Stimulated activated CD4-positive, alpha-beta T cell treated with anti-CD3 and anti-CD28 coated beads, Interleukin-4, amount 100 ng/mL, for 24 hours (primary cell): ENCODE data around the gene RTN1.
A peak's percentile ranks its signal among the peaks of the same experiment; 100 is the strongest.
"Not testable (repeated sequence)": the region's sequence is repeated elsewhere in the genome, so short reads cannot be mapped to it uniquely, and the experiment has no call there.

Source experiments
- DNase-seq: peaks from one replicate; pipeline ENCODE4 v3.0.0-alpha.2; 2020

Gene RTN1

DNA sequence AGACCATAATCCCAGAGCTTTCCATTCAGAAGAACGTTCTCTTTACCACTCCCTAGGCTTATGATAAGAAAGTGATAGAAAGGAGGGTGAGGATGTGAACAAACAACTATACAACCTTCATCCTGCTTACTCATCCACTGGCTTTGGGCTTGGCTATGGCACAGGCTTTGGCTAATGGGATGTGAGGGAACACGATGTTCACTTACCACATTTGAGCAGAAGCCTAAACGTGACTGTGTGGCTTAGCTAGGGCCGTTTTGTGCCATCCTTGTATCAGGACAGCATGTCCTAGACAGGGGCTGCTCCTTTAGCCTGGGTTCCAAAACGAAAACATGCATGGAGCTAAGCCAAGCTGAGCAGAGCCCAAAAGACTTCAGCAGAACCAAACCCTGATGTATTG lies 175.4 kb downstream of the RTN1 start:
- no peak for DNase-seq

DNA sequence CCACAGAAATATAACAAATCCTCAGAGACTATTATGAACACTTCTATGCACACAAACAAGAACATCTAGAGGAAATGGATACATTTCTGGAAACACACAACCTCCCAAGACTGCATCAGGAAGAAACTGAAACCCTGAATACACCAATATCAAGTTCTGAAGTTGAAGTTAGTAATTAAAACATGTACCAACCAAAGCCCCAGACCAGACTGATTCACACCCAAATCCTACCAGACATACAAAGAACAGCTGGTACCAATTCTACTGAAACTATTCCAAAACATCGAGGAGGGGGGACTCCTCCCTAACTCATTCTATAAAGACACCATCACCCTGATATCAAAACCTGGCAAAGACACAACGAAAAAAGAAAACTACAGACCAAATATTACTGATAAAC lies 179.3 kb downstream of the RTN1 start:
- no peak for DNase-seq

DNA sequence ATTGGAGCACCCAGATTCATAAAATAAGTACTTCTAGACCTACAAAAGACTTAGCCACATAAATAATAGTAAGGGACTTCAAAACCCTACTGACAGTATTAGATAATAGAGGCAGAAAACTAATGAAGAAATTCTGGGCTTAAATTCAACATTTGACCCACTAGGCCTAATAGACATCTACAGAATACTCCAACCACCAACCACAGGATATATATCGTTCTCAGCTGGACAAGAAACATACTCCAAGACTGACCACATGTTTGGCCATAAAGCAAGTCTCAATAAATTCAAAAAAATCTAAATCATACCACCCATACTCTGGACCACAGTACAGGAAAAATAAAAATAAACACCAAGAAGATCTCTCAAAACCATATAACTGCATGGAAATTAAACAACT lies 180.2 kb downstream of the RTN1 start:
- no peak for DNase-seq

DNA sequence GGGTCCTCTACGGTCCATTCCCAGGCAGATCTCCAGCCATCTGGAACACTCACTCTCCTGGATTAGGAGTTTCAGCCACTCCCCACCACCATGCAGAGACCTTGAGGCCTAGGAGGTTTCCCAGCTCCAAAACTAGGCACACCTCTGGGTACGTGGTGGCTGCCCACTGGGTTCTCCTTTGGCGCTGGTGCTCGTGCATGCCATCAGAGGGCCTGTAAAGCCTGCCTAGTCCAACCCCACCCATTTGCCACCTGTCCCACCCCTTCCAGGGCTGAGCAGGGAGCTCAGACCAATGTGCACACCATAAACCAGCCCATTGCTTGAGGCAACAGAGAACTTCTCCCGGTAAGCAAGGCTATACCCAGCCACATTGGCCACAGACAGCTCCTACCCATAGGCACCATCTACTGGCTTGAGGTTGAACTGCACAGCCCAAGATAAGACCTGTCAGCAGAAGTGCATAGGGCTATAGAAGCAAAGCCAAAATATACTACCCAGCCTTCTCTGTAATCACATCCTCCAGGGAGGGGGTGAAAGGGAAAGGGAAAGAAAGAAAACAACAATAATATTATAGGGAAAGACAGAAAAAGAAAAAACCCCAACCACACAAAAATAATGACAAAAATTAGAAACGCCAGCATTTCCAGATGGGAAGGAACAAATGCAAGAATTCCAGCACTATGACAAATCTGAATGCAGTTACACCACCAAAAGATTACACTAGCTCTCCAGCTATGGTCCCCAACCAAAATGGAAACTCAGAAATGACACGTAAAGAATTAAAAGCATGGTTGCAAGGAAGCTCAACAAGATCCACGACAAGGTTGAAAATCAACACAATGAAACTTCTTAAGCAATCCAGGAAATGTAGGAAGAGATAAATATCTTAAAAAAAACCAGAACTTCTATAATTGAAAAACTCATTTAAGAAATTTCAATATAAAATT lies 182.1 kb downstream of the RTN1 start:
- DNase-seq, result peak; percentile 5

DNA sequence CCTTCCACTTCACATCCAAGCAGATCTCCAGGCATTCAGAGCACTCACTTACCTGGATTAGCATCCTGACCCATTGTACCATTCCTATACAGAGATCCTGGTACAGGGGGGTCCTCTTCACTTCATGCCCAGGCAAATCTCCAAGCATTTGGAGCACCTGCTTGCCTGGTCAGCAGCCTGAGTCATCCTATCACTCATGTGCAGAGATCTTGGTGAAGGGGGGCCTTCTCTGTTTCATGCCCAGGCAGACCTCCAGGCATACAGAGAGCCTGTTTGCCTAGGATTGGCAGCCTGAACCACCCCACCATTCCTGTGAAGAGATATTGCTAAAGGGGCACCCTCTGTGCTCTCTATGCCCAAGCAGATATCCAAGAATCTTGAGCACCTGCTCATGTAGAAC lies 182.9 kb downstream of the RTN1 start:
- DNase-seq, result no peak

DNA sequence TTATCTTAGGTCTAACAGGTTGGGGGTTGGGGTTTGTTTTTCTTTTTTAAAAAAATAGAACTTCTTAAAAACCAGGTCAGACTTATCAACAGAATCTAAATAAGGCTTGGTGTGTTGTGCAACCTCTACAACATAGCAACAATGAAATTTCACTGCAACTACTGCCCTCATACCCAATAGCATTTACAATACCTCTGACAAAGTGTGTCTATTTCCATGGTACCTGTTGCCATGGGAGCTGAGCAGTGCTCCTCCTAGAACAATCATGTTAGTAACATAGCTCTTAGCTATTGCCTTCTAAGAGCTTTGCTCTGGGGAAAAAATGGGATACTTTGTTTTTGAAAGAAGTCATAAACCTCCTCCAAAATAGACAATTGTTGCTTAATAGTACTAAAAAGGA lies 190.7 kb downstream of the RTN1 start:
- DNase-seq, result no peak

DNA sequence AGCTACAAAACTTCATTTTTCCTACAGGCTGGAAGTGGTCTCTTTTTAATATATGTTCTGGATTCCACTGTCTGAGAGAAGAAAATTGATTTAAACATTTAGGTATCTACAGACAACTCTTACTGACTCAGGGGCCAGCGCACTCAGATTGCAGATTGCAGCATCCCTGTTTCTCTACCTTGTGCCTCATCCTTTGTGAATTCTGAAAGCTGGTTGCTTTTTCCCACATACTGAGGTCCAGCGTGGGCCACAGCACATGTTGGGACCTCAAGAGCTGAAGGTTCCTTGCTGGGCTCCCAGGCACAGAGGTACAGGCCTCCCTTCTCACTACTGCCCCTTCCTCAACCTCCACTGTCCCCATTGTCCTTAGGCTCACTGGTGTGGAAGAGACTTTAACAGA lies 192.2 kb downstream of the RTN1 start:
- DNase-seq, result no peak

DNA sequence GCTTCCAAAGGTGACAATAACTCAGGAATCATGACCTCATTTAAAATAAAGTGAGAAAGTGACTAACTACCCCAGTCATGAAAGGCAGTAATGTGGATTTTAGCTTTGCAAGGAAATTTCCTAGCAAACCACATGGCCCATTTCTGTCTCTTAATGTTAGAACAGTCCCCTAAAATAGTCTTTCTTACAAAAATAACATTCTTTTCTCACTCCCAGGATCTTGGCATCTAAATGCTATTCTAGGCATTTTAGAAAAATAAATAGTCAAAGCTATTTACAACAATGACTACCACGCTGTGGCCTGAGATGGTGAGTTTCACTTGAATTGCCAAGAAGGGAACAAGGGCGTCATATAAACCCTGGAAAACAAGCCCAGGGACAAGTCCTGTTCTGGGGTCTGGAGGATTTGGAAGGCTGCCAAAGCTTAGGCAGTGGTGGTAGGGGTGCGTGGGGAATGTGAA lies 192.8 kb downstream of the RTN1 start:
- DNase-seq, result no peak

DNA sequence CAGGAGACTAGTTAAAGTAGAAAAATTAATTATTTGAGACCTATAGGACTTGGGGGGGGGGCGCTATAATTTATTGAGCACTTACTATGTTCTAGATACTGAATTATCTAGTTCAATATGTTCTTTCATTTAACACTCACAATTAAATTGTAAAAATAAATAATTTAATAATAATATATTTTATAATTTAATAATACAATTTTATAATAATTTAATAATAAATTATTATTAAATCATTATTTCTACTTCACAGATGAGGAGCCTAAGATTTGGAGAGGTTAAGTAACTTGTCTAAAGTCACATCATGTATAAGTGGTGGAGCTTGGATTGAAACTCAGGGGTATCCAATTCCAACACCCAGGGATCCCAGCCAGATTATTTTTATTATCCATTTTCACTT lies 195.2 kb downstream of the RTN1 start:
- no peak for DNase-seq

DNA sequence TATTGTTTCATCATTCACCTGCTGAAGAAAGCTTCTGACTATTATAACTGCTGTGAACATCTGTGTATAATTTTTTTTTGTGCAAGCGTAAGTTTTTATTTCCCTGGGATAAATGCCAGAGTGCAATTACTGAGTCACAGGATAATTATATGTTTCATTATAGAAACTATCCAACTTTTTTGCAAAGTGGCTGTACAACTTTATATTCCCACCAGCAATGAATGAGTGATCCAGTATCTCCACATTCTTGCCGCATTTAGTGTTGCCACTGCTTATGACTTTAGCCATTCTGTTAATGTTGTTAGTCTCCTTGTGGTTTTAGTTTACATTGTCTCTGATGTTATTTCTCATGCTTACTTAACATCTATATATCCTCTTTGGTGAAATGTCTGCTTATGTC lies 205.8 kb downstream of the RTN1 start:
- no peak for DNase-seq

DNA sequence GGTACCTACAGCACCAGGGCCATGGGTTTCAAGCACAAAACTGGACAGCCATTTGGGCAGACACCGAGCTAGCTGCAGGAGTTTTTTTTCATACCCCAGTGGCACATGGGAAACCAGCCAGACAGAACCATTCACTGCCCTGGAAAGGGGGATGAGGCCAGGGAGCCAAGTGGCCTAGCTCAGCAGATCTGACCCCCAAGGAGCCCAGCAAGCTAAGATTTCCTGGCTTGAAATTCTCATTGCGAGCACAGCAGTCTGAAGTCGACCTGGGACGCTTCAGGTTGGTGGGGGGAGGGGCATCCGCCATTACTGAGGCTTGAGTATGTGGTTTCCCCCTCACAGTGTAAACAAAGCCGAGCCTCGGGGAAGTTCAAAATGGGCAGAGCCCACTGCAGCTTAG lies 212.8 kb downstream of the RTN1 start:
- no peak for DNase-seq

DNA sequence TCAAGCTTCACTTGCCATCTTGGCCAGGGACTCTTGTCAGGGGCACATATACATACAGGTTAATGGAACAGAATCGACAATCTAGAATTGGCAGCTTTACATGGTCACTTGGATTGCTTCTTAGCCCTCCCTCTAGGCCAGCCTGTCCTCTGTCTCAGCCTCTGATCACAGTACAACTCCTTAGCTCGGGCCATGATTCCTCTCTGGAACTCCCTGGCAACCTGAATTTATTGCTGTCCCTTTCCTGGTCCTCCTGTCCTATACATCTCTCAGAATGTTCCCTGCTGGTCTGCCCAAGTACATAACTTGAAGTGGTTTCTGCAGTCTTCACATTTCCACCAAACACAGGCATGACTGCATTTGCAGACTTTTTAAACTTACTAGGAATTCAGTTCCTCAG lies 214.1 kb downstream of the RTN1 start:
- no peak for DNase-seq

DNA sequence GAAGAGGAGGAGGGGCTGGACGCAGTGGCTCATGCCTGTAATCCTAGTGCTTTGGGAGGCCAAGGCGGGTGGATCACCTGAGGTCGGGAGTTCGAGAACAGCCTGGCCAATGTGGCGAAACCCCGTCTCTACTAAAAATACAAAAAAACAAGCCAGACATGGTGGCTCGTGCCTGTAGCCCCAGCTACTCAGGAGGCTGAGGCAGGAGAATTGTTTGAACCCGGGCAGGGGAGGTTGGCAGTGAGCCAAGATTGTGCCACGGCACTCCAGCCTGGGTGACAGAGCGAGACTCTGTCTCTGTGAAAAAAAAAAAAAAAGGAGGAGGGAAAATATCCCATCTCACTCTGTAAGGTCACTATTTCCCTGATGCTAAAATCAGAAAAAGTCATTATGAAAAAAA lies 216.4 kb downstream of the RTN1 start:
- not testable (repeated sequence) for DNase-seq

DNA sequence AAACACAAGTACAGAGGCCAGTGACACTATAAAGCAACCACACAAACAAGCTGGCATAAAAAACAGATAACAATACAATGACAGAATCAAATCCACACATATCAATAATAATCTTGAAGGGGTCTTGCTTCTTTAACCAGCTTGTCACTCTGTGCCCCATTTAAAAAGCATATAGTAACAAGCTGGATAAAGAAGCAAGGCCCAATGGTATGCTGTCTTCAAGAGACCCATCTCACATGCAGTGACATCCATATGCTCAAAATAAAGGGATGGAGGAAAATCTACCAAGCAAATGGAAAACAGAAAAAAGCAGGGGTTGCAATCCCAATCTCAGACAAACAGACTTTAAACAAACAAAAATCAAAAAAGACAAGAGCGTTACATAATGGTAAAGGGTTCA lies 223.7 kb downstream of the RTN1 start:
- not testable (repeated sequence) for DNase-seq

DNA sequence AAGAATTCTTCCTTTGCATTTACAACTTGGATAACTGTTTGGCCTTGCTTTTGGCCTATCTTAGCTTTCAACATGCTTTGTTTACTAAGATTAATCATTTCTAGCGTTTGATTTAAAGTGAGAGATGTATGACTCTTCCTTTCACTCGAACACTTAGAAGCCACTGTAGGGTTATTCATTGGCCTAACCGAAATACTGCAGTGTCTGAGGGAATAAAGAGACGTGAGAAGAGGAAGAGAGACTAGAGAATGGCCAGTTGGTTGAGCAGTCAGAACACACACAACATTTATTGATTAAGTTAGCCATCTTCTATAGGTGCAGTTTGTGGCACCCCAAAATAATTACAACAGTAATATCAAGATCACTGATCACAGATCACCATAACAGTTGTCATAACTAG lies 231.7 kb downstream of the RTN1 start:
- no peak for DNase-seq

DNA sequence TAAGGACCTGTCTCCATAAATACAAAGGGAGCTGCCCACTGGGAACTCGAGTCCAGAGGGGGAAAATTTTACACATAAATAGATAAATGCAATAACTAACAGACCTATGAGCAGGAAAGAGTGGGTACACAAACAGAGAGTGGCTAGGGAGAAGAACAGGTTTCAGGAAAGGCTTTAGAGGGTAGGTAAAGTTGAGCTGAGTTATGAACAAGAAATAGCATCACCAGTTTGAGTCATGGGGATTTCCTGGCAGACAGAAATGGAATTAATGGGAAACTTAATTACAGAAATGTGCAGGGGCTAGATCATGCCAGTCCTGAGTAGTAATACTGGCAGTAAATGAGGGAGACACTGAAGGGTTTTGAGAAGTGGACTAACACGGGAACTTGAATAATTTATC lies 236.0 kb downstream of the RTN1 start:
- no peak for DNase-seq

DNA sequence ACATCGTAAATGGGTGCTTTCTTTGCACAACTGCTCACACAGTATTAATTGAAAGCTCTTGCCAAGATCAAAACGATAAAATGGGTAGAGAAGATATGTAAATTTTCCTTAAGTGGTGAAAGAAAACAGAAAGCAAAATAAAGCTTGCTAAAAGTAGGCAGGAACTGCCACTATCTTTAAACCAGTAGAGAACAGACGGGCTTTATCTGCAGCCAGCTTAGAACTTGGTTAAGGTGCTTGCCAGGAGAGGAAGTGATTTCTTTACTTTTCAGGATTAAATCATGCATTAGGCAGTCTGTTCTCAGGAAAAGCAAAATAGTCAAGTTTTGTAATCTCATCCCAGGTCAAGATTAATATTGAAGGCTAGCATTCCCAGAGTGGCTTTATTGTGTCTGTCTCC lies 237.1 kb downstream of the RTN1 start:
- no peak for DNase-seq

DNA sequence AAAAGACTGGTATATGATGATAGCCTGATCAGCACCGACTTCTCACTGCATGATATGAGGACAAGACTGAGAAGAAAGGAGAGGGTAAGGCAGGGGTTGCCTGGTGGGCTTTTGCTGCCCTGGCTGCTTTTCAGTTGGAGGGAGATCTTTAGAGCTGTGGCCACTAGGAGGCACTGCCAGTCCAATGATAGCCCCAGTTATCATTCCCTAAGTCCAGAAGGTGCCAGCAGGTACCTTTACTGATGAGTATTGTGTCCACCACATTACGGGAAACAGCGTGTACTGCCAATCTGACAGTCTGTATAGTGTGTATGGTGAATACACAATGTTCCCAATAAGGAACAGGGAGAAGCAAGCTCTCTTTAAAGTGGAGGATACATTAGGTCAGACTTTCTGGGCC lies 238.2 kb downstream of the RTN1 start:
- DNase-seq, result no peak

DNA sequence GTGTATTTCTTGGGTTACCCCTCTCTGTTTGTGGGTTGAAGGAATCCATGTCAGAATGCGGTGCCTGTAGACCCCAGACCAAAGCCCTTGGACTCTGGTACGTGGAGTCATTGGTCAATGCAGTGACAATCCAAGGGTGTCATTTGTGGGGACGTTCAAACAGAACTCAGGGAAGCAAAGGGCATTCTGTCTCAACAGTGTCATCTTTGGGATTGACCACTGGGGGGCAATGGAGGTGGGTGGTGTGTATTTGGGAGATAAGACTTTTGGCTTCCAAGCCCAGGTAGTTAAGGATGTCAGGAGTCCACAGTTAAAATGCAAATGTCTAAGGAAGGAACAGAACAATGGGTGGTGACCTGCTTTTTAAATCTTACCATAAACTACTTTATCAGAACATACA lies 239.3 kb downstream of the RTN1 start:
- DNase-seq, result no peak

DNA sequence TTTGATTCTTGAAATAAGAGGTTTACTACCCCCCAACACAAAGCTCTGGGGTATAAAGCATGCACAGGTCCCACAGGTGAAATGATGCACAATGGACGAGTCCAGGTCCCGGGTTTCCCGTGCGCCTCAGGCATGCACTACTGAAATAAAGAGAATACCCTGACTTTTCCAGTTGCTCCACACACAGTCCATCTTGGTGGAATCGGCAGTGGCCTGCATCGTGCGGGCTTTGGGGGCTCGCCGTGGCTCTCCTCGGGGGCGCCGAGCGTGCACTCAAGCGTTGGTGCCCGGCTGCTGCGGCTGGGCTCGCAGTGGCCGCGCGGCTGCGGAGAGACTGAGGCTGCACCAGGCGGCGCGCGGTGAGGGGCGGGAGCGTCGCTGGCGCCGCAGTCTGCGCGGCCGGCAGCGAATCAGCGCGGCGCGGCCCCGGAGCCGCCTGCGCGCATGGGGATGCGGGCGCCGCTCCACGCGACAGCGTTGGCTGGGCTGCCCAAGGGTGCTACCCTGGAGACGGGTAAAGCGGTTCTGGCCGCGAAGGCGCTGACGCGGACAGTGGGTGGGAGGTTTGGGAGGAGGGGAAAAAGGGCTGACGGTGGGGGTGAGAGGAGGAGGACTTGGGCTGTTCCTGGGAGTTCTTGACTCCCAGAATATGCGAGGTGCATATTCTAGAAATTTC lies 240.2 kb downstream of the RTN1 start:
- no peak for DNase-seq

DNA sequence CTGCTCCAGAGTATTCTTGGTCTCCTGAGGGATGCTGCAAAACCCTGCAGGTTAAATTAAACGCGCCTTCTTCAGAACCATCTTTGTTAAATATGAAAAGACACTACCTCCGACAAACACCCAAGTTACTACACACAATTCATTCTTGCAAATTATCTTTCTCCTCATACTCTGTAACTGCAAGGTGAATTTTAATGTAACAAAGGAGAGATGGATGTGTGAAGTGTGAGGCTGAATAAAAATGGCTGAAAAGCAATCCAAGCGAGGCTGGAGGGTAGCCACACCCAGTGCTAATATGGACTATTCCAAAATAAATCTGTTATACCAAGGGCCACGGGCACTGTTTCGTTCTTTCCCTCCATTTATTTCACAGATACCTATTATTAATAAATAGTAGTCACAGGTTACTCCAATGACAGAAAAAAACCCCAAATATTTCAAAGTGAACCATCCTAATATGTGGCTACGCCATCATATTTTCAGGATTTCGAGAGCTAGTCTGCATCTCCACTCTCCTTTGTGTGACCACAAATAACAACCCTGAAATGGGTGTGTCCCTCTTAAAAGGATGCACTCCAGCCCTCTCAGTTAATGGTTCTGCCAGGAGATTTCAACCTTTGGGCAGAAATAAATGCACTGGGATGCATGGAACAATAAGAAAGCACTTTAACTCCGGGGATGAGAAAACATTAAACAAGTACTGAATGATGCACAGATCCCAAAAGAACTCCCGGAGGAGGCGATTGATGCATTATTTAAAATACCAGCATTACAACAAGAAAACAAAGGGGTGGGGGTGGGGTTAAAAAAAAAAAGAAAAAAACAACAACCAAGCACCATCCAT lies 240.9 kb downstream of the RTN1 start:
- no peak for DNase-seq

DNA sequence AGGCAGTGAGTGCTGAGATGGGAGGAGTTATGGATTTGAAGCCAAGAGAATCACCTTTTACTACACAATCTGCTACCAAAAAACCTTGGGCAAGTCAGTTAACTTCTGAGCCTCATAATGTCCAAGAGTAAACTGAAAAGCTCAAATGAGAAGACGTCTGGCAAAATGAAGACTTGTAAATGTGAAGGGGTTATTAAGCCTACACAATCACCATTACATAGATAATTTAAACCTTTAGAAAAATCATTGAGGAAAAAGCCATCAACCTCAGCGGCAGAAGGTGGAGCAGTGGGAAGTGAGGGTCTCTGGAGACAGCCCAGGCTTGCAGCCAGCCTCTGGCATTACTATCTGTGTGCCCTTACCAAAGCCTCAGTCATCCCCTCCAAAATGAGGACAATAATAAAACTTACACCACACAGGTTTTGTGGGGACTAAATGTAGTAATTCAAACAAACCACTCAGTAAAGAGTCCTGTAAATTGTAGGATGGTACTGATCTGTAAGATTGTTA lies 243.5 kb downstream of the RTN1 start:
- no peak for DNase-seq

DNA sequence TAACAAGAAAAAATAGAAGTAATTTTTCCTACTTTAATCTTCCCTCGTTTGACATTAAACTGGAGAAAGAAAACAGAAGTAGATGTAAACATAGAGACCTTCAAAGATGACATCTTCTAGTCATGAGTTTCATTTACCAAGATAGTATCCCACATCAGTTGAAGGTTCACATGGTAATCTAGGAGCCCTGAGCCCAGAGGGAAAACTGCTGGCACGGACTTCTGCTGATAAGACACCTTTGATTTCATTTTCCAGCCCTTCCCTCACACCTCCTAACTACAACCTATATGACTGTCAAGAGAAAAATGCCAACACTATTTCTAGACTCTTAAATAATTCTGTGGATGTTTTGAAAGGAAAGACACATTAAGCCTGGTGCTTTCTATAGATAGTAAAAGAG lies 247.9 kb downstream of the RTN1 start:
- no peak for DNase-seq
